SH-SY5Y (cell line): ENCODE results near the gene RNASEH2B.

Experiments used
- GATA2 ChIP-seq: IDR thresholded peaks from 2 replicates; pipeline ENCODE4 v1.6.1; 2011; ENCODE audit warnings: mild to moderate bottlenecking, low read depth, low read length
- GATA3 ChIP-seq: IDR thresholded peaks from 2 replicates; pipeline ENCODE4 v1.6.1; 2011; ENCODE audit warnings: low read depth, mild to moderate bottlenecking, low read length, moderate library complexity

- TF ChIP-seq GATA2 (no peak), GATA3 (no peak)
Measured at GRCh38 chr13:50894012-50894411, 15.6 kb upstream of the RNASEH2B start.
